HG03175 (cell line): ENCODE data around the gene PITX1.

ENCODE experiments used
- ATAC-seq: cut with Tn5 transposase; IDR thresholded peaks from one replicate; pipeline ENCODE4 v1.9.1; 2021; ENCODE audit warnings: mild to moderate bottlenecking, moderate library complexity; ENCODE audit not compliant: unreplicated experiment

PITX1 gene

DNA sequence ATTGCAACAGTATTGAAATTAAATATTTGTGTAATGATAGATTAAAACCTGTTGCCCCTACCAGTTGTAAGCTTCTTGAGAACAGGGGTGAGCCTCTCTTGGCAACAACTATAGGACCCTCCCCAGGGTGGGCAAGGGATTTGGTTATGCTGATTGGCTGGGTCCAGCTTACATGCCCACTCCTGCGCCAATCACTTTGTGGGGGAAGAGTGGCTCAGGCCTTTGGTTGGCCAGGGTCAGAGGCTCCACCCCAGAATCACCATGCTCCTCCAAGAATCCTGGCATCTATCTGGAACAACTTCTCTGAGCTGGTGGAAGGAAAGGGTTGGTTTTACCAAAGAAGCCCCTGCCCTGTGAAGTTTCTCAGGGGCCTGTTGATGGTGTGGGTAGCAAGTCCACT is 8.6 kb upstream of the PITX1 start:
- ATAC-seq: no peak

DNA sequence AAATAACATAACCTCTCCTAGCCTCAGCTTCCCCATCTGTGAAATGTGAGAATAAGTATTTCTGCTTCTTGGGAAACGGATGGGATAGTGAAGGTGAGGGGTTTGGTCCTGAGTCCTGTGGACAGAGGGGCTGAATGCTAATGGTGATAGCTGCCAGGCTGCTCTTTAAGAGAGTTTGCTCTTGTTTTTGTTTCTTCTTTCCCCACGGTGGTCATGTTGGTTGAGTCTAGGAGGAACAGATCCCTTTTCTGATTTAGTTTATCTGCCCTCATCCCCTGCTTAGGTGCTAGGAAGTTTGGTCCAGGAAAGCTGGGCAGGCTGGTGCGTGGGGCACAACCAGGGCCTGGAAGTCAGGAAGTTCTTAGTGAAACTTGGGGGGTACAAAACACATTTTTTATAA is 7.7 kb upstream of the PITX1 start:
- ATAC-seq: no peak

DNA sequence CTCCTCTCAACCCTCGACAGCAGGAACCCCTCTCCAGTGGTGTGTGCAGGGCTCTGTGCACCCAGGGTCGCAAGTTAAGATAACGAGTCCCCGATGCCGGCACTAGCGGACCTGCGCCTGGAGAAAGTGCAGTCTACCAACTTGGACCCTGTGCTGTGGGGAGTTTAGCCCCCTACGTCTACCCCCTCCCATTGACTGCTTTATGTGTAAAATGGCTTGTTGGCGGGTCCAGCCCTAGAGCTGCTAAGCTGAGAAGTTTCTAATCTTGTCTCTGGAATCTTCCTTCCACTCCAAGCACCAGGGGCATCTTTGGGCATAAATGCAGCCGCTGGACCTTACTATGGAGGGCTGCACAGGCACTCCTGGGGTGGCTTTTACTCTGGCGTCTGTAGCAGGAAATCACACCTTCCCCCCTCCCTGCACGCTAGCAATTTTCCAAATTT is 7.1 kb upstream of the PITX1 start:
- ATAC-seq: no peak

DNA sequence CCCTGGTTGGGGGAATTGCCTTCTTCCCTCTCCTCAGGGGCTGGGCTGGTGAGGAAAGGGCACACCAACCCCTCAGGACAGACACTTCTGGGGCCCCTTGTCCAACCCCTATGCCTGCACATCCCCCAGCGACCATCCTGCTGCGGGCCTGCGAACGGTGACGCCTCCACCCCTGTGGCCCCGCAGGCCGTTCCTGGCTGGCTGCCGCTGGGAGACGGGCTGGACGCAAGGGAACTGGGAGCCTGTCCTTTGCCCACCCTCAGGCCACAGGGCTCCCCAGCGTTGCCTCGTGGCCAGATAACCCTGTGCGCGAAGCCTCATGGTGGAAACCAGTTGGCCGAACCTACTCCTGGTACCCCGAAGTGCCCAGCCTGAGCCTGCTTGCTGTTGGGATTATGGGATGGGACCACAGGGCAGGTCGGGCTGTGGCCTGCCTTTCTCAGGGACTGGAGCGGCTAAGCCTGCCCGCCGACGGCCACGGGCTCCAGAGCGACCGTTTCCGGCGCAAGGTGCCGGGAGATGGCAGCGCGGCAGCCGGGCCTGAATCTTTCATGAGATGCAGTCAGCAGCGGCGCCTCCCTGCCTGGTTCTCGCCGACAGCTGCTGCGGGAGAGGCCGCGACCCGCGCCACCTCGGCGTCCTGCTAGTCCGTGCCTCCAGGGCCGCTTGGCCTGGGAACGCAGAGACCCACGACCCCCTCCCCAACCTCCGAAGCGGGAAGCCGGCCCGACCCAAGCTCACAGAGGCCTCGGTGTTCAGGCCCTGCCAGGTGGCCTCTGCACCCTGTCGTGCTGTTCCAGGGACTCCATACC is 6.5 kb upstream of the PITX1 start:
- no peak for ATAC-seq

DNA sequence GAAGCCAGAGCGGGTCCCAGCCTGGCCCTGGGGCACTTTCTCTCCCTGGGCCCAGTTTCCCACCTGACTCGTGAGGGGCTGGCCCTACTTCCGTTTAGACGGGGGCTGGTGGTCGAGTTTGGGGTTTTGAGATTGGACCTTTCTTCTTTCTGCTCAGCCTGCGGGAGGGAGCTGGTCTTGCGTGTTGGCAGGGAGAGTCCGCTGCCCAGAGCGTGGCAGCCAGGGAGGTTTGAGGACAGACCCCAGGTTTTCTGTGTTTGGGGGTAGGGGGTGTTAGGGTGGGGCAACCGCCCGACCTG is 6.0 kb upstream of the PITX1 start:
- ATAC-seq: no peak

DNA sequence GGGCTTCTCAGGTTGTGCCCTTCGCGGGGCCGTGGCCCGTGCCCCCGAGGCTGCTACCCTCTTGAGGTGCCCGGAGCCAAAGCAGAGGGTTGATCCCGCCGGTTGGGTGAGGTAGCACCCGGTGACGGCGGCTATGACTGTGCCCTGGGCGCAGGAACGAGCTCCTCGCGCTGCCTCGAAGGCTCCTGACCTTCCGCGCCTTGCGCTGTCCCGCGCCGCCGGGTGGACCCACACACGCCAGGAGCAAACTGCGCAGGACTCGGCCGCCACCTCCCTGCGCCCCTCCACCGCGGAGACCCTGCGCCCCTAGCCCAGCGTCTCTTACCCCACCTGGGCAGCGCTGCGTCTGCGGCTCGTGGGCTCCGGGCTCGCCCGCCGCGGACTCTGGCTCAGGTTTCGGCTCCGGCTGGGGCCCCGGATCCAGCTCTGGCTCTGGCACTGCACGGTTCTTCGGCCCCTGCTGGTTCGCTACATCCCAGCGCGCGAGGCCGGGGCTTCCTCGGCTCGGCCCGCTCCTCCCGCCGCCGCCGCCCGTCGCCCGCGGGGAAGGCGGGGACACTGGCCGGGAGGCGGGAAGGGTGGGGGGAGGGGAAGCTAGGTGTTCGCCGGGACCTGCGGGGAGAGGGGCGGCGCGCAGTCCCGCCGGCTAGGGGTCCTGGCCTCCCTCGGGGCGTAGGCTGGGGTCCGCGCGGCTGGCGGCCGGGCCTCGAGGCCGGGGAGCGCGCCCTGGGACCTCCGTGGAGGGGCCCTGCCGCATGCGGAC is 5.4 kb upstream of the PITX1 start:
- ATAC-seq: no peak

DNA sequence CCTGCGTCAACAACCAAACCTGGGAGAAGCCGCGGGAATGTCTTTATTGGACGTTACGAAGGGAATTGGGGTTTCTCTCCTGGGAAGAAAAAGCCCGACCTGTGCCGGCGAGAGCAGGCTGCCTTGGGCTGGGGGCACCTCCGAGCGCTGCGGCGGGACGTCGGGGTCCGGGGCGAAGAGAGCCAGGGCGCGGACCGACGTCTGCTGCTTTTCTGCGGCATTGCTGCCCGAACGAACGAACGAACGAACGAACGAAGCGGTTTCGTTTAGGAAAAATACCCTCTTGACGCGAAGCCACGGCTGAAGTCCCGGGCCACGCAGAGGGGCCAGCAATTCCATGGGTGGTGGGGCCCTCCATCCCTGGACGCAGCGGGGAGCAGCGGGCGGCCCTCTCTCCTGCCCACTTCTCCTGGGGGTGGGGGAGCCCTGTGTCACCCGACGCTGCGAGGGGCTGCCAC is 4.8 kb upstream of the PITX1 start:
- no peak for ATAC-seq

DNA sequence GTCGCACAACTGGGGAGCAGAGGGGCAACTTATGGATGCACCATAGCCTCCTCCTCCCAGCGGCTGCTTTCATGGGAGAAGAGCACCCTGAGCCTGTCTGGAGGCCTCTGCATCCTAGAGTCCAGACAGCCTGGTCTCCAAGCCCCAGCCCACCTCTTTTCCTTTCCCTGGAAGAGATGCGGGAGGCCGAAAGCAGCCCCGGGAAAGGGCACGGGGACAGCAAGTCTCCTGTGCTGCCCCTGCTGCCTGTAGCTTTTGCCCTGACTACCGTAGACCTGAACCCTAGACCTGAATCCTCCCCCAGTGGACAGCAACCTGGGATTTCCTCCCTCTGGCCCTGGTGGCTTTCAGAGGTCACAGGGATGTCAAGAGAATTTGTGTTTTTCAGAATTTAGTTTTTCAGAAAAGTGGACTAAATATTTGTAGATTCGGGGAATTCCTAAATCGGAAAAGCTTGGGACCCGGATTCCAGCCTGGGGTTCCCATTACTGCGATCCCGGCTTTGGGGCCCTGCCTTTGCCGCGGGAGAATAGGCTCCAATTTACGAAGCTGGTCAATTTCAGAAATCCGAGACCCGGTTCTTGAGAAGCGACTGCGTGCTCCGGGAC is 4.3 kb upstream of the PITX1 start:
- no peak for ATAC-seq

DNA sequence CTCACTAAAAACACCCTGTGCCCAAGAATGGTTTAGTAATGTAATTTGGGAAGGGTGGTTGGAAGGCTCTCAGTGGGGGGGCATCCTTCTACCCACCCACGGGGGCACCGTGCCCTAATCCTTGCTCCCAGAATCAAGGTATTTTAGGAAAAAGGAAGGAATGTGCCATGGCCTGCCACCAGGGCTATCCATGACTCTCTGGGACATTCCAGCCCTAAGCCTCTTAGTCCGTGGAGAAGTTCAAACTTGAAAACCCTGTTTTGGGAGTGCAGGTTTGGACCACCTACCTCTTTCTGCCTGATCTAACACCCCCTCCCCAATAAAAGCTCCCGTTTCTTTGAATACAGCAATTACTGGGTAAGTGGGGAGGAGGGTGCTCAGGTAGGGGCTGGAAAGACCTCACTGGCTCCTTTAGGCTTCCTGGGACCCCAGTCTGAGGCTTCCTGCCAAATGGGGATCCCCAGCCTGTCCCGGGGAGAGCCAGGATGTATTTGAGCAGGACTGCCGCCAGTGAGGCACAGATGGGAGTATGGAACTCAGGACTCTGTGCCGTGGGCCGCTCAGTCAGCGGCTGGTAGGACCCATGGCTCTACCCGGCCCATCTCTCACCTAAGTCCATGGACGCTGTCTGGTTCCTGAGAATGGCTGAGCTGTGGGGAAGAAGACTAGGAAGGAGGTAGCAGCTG is 3.6 kb upstream of the PITX1 start:
- no peak for ATAC-seq

DNA sequence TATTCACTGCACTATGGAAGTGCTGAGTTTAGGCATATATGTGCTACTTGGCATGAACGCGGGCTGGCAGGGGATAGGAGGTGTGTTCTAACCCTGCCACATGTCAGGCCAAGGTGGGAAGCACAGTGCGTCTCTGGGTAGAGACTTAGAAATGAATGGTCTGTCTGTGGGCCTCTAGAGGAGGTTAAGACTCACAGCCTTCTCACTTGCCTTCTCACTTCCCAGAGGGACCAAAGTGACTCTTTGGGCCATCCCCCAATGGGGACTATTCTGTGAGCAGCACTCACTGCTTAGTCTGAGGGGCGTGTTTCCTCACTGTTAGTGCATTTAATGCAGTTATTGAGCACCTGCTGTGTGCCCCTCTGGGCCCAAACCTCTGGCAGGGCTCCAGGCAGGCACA is 2.4 kb upstream of the PITX1 start:
- no peak for ATAC-seq

DNA sequence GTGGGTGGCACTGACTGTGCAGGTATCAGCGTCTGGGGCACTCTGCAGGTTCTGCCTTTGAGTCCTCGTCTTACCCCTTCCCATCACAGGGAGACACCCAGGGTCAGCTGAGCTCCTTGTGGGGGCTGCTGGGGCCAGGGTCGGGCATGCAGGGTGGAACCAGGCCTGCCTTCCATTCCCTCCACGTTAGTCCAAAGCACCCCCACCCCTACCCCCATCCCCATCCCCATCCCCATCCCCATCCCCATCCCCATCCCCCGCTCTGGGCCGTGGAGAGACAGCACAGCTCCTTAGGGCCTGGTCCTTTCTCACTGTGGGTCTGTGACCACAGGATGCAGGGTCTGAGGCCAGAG is 1.6 kb upstream of the PITX1 start:
- ATAC-seq: no peak

DNA sequence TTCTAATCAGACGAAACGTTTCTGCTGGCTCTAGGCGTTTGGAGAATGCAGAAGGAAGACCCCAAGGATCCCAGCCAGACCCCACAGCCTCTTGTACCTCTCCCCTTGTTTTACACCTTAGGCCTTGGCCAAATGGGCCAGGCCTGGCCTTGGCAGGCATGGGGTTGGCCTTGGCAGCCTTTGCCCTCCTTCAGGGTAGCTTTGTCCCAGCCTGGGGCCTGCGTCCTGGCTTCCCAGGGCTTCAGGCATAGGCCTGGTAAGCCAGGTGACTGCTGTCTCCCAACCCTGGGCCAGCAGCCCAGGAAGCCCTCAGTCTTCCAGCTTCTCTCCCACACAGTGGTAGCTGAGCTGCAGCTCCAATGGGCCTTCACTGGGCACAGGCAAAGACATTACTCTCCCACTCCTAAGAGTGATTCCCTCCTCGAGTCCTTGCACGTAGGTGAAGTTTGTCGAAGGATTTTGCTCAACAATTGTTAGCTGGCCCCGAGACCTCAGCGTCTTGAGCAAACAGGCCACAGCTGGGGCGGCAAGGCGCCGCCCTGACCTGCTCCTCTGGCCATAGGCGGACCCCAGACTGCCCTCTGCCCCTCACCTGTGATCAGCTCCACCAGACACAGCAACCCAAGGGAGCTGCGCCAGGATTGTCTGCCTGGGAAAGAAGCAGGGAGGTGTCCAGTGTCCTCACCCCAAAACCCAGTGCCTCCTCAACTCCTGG is 1.1 kb upstream of the PITX1 start:
- ATAC-seq: no peak

DNA sequence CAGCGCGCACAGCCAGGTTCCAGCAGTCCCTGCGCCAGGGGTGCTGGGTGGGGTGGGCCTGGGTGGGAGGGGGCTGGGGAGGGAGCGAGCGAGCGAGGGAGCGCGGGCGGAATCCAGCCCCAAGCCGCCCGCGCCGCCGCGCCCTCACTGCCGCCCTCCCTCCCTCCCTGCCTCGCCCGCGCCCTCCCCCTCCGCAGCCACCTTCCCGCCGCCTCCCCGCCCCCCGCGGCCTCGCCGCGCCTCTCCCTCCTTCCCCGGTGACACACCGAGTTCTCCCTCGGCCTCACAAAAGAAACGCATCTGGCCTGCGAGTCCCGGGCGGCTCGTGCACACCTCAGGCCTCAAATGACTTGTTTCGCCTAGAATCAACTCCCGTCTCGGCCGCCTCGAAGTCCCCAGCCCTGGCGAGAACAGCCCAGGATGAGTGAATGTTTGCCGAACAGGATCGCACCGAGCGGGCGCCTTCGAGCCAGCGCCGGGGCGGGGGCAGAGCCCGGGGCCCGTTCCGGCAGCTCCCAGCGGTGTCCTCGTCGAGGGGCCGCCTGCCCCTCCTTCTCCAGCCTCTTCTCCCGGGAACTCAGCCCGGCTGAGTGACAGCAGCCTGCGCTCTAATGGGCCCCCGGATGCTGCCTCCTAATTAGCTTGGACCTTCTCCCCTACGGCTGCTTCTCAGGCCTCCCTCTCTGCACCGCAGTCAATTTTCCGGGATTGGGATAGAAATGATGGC is 371 bp upstream of the PITX1 start:
- ATAC-seq: no peak

DNA sequence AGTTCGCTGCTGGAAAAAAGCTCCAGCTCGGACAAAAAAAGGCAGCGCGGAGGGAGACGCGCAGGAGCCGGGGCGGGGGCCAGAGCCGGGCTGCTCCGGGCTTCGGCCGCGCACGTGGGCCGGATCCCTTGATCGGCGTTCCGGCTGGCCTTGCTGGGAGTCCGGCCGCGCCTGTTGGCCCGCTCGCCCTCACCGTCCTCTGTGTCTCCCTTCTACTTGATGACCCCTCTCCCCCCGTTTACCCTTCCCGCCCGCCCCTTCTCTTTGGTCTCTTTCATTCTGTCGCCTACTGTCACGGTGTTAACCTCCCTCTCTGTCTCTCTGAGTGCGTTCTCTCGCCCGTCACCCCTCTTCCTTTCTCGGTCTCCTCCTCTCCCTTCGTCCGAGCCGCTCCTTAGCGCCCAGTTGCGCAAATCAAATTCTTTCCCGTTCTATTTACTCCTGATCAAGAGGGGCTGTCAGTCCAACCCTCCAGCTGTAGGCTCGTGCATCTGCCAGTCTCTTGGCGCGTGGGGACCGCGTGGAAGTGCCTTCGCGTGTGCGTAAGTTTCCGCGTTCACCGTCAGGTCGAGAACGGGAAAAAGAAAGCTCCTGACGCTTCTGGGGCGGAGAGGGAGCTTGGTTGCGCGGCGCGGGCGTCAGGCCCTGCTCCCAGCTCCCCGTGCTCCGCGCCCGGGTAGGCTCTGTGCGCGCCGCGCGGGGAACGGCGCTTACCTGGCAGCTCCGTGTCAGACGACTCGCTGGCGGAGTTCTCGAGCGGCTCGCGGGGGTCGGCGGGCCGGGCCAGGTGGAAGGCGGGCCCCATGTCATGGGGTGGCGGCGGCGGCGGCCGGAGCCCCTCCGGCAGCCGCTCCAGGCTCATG is 798 bp downstream of the PITX1 start:
- no peak for ATAC-seq

DNA sequence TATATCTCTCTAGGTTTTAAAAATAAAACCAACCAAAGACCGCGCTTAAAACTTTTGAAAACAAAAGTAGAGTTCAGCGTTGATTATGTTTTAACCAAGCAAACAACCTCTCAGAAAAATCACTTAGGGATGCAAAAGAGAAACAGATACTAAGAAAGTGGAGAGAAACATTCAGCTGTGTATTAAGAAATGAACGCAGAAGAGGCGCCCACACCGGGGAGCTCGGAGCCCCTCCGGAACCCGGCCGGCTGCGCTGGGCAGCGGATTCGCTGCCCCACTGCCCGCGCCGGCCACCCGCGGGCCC is 1.4 kb downstream of the PITX1 start:
- no peak for ATAC-seq

DNA sequence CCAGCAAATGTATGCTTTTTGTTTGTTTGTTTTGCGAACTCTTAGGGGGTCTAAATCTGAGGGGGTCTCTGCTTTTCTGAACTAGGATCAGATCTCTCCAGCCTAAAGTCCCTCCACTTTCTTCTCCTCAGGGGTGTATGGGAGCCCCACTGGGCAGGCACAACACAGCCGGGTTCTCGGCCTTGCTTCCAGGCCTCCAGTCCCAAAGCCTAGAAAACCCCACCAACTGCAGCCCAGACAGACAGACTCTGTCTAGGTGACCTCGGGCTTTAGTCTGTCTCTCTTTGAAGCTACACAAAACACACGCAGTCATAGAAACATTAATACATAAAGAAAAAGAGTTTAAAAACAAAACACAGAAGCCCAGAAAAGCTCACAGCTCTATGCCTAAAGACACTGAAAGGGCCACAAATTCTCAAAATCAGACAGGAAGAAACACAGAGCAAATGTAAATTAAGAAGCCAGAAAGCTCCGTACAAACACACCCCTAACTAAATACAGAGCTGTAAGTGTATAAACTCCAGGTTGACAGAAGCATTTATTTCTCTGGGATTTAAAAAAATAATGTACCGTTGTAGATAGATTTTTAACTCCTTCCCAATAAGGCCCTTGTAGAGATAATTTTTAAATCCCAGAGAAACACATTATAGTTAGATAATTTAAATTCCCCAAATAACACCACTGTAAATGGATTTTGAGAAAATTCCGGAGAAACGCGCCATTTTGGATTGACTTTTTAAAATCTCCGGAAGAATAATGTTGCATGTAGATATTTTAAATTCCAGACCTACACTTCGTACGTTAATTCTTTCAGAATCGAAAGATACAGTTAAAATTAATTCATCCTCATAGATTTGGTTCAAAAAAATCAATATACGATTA is 2.0 kb downstream of the PITX1 start:
- no peak for ATAC-seq

DNA sequence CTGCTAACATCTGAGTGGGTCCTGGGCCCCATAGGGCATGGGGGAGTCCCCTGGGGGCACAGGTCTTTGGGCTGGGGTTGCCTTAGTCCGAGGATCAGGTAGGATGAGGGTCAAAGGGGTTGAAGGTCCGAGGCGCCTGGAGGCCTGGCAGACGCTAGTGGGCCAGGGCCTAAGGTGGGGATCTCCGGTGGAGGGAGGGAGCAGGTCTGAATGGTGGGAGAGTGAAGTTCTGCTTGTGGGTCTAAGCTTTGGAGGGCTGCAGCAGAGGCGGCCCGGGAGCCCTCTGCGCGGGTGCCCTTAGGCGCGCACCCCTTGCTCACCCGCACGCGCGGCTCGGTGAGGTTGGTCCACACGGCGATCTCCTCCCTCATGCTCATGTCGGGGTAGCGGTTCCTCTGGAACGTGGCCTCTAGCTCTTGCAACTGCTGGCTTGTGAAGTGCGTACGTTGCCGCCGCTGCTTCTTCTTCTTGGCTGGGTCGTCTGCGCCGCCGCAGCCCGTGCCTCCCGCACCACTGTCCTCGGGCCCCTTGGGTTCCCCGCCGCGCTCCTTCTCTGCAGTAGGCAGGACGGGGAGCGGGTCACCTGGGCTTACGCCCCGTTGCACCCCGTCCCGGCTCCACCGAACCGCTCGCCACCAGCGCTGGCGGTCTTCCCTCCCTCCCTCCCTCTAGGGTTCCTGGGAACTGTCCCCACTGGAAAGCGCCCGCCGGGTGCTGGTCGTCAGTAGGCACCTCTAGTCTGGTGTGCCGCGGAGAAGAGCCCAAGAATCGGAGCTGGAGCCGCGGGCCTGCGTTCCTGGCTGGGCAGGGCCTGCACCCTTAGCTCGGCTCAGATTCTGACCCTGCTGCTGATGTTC is 2.8 kb downstream of the PITX1 start:
- no peak for ATAC-seq
